ENCODE measurements around the gene ZNF440. TPM values are rescaled to one million over a fixed set of nuclear protein-coding genes. Genes with fewer than 3 reads are reported as not detected.
"Not testable (repeated sequence)": the region's sequence is repeated elsewhere in the genome, so short reads cannot be mapped to it uniquely, and the experiment has no call there.

The ZNF440 gene
- total RNA-seq, 4 donors from 2014 or later, result 28.0 to 87.2 (median 40.7) TPM

DNA sequence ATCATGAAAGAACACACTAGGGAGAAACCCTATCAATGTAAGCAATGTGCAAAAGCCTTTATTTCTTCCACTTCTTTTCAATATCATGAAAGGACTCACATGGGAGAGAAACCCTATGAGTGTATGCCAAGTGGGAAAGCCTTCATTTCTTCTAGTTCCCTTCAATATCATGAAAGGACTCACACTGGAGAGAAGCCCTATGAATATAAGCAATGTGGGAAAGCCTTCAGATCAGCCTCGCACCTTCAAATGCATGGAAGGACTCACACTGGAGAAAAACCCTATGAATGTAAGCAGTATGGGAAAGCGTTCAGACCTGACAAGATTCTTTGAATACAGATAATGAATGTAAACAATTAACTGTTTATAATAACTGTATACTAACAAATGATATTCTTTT, 19.5 kb downstream of the ZNF440 start:
- Histone ChIP-seq H3K36me3 (peaks cover 0 to 59% (median 18%) of the 10 kb centered on the region in 3 donors), H3K4me1 (peaks cover 0 to 5% (median 0%) of the 10 kb centered on the region in 4 donors), H3K9me3 (peaks cover 0 to 63% (median 13%) of the 10 kb centered on the region in 4 donors), H3K27me3 (no peaks in the 10 kb centered on the region), H3K4me3 (no peak overlapping the region), H3K27ac (no peak overlapping the region)
- no peak for DNase-seq
- no peak for TF ChIP-seq POLR2A (IDR thresholded peaks at IDR 0.05)
- TF ChIP-seq, protein P1, sequence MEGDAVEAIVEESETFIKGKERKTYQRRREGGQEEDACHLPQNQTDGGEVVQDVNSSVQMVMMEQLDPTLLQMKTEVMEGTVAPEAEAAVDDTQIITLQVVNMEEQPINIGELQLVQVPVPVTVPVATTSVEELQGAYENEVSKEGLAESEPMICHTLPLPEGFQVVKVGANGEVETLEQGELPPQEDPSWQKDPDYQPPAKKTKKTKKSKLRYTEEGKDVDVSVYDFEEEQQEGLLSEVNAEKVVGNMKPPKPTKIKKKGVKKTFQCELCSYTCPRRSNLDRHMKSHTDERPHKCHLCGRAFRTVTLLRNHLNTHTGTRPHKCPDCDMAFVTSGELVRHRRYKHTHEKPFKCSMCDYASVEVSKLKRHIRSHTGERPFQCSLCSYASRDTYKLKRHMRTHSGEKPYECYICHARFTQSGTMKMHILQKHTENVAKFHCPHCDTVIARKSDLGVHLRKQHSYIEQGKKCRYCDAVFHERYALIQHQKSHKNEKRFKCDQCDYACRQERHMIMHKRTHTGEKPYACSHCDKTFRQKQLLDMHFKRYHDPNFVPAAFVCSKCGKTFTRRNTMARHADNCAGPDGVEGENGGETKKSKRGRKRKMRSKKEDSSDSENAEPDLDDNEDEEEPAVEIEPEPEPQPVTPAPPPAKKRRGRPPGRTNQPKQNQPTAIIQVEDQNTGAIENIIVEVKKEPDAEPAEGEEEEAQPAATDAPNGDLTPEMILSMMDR (IDR thresholded peaks at IDR 0.05), result no peak

DNA sequence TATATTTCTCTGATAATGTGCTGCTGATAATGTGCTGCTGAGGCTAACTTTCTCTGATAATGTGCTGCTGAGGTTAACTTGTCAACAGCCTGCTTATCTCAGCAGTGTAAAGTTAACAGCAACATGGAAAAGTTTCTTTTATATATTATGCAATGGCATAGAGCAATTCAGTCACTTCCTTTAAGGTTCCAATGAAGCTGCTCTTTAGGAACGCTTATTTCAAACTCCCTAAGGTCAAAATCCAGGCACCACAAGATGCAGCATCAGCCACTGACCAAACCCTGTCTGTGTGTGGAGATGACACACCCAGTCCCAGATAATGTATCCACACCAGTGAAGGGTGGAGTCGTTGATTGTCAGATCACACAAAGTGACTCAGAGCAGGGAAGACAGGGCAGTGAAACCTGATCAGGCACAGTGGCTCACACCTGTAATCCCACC, 21.6 kb downstream of the ZNF440 start:
- Histone ChIP-seq H3K27ac (peak overlapping the region in 2 of 4 donors; percentile 46 to 51), H3K9me3 (peaks cover 0 to 45% (median 13%) of the 10 kb centered on the region in 4 donors), H3K36me3 (peaks cover 0 to 38% (median 18%) of the 10 kb centered on the region in 3 donors)
- not testable (repeated sequence) for H3K27me3 ChIP-seq, H3K4me1 ChIP-seq, H3K4me3 ChIP-seq
- peak in 1 of 3 donors; percentile 70 for DNase-seq

DNA sequence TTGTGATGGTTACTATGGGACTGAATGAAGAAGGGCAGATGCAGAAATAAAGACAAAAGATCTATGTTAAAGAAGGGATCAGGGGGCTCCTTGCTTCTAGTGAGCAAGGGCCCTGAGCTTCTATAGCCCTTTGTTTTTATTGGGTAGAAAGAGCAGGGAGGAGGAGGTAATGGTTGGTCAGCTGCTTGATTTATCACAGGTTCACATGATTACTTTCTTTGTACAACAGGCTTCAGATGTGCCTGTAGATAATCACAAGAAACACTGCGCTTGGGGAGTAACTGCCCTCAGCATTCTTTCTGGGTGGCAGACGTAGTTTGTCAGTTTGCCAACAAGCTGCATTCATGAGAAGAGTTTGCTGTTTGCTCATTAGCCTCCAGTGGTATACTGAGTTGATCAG, 29.6 kb downstream of the ZNF440 start:
- Histone ChIP-seq H3K27ac (no peak overlapping the region), H3K36me3 (no peaks in the 10 kb centered on the region), H3K4me1 (peaks cover 0 to 7% (median 0%) of the 10 kb centered on the region in 4 donors), H3K9me3 (no peaks in the 10 kb centered on the region), H3K27me3 (no peaks in the 10 kb centered on the region), H3K4me3 (no peak overlapping the region)
- TF ChIP-seq POLR2A (IDR thresholded peaks at IDR 0.05), result no peak
- TF ChIP-seq, protein P1 (IDR thresholded peaks at IDR 0.05), result no peak
- no peak for DNase-seq

DNA sequence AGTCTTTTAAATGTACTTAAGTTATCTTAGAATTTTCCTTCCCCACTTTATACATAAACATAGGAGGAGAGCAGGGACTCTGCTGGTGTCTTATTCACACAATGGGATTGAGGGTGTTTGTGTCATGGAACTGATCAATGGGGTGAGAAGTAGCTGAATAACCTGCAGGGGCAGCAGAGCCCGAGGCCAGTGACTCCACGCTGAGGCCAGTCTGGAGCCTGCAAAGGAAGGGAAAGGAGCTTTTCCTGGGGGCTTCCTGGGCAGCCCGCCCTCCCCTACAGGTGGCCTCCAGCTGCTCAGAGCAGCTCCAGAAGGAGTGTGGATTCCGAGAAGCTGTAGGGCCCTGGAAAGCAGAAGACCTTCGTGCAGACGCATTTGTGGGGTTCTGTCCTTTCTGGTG, 33.5 kb downstream of the ZNF440 start:
- not testable (repeated sequence) for DNase-seq

DNA sequence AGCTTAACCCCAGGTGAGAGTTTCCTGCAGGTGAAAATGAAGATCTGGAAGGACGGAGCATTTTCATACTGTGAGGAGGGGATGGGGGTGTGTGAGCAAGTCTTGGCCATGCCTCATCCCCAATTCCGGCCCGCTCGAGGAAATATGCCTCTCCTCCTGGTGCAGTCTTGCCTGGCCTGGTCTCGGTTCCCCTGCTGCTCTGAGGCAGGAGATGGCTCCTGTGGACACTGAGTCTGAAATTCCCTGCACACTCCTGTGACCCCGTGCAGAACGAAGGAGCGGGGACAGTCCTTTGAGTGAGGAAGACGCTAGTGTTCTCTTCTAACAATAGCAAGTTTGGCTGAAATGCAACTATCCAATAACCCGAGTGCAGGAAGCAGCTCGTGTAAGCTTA, 34.1 kb downstream of the ZNF440 start:
- no peaks in the 10 kb centered on the region for H3K9me3 ChIP-seq
- peaks cover 0 to 7% (median 0%) of the 10 kb centered on the region in 4 donors for H3K4me1 ChIP-seq
- peak overlapping the region in 3 of 4 donors; percentile 45 to 85 (median 65) for H3K27ac ChIP-seq
- peak overlapping the region; percentile 62 to 77 (median 72) for H3K4me3 ChIP-seq
- DNase-seq, result no peak
- H3K36me3 ChIP-seq, result no peaks in the 10 kb centered on the region
- H3K27me3 ChIP-seq, result no peaks in the 10 kb centered on the region
- no peak for TF ChIP-seq POLR2A (IDR thresholded peaks at IDR 0.05)
- TF ChIP-seq, protein P1 (IDR thresholded peaks at IDR 0.05), result no peak

More for the DNA sequence above, 33.5 kb downstream of the ZNF440 start:
- not testable (repeated sequence) for H3K9me3 ChIP-seq, H3K27ac ChIP-seq, H3K4me3 ChIP-seq, H3K4me1 ChIP-seq, H3K27me3 ChIP-seq, H3K36me3 ChIP-seq

DNA sequence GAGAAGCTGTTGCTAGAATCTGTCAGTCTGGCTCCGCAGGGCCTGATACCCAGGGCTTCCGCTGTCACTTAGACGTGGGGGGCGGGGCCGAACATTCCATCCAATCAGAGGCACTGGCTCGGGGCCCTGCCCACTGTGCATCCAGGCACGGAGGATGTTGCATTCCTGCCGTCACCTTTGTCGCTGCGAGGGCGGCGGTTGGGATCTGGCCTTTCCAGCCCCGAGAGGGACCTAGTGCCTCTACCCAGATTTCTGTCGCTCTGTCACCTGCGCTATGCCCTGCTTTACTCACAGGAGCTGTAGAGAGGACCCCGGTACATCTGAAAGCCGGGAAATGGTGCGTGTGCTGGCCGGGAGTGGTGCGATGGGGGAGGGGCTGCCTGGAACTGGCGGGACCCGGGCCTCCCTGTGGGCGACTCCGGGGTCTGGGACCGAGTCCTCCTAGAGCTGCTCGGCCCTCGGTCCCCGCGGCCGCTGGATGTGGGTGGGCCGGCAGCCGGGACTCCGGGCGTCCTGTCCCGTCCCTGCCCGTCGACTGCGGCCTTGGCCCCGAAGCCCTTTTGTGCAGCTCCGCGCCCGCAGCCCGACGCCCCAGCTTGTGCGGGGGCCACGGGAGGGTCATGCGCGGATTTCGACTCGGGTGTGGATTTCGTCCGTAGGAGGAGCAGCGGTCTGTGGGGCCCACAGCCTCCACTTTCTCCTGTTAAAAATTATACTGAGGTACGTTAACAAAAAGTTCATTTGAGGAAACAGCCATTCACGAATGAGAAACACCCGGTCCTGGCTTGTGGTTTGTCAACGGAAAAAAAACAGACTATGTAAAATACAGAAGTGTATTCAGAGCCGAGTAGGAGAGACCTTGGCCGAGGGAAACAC, 34.8 kb downstream of the ZNF440 start, which contains the start of gene ZNF439:
TSS of gene ZNF439 (plus strand) at position 133 of the 876 bp plus-strand sequence. CDS start at position 275, 142 bp downstream.
- TF ChIP-seq POLR2A (IDR thresholded peaks at IDR 0.05), result peak; percentile 41 to 46
- TF ChIP-seq, protein P1 (IDR thresholded peaks at IDR 0.05), result no peak
- no peaks in the 10 kb centered on the region for H3K27me3 ChIP-seq
- no peaks in the 10 kb centered on the region for H3K9me3 ChIP-seq
- peak within 1 kb of the TSS; percentile 62 to 77 (median 72) for H3K4me3 ChIP-seq
- DNase-seq, result peak; percentile 95 to 98 (median 97)
- H3K4me1 ChIP-seq, result peaks cover 0 to 7% (median 0%) of the 10 kb centered on the region in 4 donors
- no peaks in the 10 kb centered on the region for H3K36me3 ChIP-seq
- peak within 1 kb of the TSS; percentile 45 to 85 (median 66) for H3K27ac ChIP-seq

DNA sequence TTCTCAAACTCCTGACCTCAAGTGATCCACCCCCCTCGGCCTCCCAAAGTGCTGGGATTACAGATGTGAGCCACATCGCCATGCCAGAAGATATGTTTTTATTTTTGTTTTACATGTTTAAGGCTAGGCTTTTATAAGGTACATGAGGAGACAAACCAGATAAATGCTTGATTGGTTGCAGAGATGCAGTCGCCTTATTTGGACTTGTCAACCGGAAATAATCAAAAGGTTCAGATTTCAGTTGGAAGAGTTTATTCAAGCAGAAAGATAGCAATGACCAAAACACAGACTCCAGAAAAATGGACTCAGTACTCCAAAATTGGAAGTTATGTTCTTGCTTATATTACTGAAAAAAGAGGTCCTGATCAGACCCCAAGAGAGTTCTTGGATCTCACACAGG, 36.2 kb downstream of the ZNF440 start:
- not testable (repeated sequence) for H3K27ac ChIP-seq, H3K27me3 ChIP-seq, H3K4me1 ChIP-seq, DNase-seq, H3K36me3 ChIP-seq, H3K4me3 ChIP-seq, H3K9me3 ChIP-seq
